Activated CD4-positive, alpha-beta T cell treated with anti-CD3 and anti-CD28 coated beads, Interleukin-2, amount 50 U/mL, for 1 hour (primary cell): ENCODE data around the gene ASNSD1.
A peak's percentile ranks its signal among the peaks of the same experiment; 100 is the strongest.
"Not testable (repeated sequence)": the region's sequence is repeated elsewhere in the genome, so short reads cannot be mapped to it uniquely, and the experiment has no call there.

Experiments
- DNase-seq: peaks from one replicate; pipeline ENCODE4 v3.0.0-alpha.2; 2020

The ASNSD1 gene

DNA sequence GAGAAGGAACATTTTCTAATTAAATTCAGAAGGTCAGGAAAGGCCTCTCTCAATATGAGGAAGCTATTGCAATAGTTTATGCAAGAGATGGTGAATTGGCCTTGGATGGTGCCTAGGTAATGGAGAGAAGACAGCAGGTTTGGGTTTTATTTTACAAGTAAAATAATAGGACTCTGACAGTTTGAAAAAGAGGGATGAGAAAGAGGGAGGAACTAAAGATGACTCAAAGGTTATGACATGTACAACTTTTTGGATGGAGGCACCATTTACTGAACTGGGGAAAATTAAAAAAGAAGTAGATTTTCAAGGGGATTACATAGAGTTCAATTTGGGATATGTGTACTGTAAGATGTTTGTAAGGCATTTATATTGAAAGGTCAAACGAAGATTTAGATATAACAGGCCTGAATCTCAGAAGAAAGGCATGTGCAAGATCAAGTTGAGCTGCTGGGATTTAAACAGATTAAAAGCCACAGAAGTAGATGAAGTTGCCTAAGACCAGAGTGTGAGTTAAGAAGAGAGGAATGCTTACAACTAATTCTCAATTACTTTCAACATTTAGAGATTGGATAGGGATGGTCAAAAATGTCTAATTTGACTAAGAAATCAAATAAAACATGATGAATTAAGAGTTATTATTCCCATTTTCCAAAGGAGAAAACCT is 12.3 kb upstream of the ASNSD1 start:
- DNase-seq = no peak

- no peak for DNase-seq
Measured at GRCh38 chr2:189651284-189651683, 10.0 kb upstream of the ASNSD1 start.

DNA sequence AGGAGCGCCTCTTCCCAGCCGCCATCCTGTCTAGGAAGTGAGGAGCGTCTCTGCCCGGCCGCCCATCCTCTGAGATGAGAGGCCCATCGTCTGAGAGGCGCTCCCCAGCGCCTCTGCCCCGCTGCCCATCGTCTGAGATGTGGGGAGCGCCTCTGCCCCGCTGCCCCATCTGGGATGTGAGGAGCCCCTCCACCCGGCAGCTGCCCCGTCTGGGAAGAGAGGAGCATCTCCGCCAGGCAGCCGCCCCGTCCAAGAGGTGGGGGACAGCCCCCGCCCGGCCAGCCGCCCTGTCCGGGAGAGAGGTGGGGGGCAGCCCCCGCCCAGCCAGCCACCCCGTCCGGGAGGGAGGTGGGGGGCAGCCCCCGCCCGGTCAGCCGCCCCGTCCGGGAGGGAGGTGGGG is 7.8 kb upstream of the ASNSD1 start:
- DNase-seq = not testable (repeated sequence)

- DNase-seq = no peak
Measured at GRCh38 chr2:189654641-189655040, 6.6 kb upstream of the ASNSD1 start.

DNA sequence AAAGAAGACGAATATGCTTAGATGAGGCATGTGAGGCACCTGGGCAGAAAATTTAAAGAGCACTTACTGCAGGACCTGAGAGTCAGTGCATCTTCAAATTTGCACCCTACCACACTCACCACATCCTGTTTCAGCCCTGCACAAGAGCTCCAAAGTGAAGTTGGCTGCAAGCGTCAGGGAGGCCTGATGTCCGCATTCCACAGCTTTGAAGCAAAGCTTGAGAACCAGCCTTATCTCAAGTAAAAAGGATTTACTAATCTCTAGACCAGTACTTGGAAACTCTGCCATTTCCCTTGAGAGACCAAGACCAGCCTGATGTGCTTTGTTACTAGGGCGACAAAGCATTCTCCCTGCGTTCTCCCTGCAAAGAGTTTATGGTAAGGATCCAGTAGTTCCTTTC is 3.4 kb upstream of the ASNSD1 start:
- DNase-seq = peak; percentile 29

DNA sequence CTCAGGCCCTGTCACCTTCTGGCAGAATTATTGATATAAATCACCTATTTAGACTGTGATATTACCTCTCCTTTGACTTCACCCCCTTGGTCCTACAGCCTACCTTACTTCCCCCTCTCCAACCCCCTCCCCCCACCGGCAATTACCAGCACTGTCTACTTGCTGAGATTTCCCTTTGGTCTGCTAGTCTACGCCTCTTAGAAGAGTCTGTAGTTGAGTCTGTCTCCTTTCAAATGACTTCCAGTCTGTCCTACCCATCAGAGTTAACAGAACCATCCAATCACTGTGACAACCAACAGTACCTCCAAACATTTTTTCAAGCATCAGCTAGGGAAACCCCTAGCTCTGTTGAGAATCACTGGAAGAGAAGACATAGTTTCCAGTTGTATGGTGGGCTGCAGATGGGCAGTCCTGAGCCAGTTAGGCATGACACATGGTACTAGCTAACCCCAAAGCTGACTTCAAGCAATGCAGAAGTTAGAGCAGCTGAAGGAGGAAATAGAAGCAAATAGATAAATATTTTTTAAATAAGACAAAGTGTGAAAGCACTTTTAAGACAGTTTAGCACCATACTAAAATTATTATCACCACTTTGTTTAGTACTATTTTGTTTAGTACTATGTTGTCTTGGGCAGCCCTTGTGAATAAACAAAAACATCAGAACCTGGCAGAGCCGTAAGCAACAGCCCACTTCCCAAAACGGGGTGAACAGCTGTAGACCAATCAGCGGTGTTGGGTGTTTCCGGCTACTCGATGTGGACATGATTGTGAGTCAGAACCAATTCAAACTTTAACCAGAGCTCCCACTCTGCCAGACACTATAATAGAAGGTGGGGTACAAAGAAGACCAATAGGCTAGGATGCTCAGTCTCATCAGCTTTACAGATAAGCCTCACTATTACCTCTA is 2.7 kb upstream of the ASNSD1 start:
- peak; percentile 33 for DNase-seq

GRCh38 chr2:189659734-189660133 is 1.5 kb upstream of the ASNSD1 start:
- DNase-seq = no peak

- no peak for DNase-seq
Measured at GRCh38 chr2:189660803-189661147, 484 bp upstream of the ASNSD1 start.

DNA sequence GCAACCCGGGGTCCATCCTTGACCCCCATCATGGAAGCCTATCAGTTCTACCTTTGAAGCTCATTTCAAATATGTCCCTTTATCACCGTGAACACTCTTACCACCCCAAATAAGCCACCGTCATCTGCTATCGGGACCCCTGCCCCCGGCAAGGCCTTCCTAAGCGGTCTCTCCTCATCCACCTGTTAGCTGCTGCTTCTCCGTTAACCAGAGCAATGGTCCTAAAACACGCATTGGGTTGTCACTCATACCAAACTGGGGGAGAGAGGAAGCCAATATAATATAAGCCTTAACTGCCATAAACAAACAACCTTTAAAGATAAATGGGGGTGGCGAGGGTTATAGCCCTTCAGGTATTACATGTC is 680 bp downstream of the ASNSD1 start:
- no peak for DNase-seq

DNA sequence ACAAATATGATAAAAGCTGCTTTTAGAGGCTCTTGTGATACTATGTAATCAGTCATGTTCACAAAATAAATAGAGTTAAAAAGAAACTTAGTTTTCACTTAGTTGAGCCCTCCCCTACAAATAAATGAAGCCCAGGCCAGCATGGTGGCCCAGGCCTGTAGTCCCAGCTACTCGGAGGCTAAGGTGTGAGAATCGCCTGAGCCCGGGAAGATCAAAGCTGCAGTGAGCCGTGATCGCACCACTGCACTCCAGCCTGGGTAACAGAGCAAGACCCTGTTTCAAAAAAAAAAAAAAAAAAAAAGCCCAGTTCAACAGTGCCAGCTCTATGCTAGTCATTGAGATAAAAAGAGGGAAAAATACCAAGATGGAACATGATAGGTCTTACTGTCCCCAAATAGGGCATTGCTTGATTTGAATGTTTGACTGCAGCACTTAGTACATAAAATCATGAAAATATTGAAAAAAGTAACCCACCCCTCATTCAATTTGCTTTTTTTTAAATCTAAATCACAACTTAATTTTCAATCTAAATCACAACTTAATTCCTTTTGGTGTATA is 1.5 kb downstream of the ASNSD1 start:
- DNase-seq = no peak

DNA sequence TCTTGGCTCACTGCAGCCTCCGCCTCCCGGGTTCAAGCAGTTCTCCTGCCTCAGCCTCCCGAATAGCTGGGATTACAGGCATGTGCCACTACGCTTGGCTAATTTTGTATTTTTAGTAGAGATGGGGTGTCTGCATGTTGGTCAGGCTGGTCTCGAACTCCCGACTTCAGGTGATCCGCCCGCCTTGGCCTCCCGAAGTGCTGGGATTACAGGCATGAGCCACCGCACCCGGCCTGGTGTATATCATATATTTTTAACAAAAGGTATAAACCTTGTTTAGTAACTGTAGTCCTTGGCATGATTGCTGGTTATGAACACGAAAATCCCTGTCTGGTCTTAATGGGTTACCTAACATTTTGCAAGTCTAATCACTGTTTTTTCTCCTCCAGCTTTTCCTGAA is 2.1 kb downstream of the ASNSD1 start:
- not testable (repeated sequence) for DNase-seq

DNA sequence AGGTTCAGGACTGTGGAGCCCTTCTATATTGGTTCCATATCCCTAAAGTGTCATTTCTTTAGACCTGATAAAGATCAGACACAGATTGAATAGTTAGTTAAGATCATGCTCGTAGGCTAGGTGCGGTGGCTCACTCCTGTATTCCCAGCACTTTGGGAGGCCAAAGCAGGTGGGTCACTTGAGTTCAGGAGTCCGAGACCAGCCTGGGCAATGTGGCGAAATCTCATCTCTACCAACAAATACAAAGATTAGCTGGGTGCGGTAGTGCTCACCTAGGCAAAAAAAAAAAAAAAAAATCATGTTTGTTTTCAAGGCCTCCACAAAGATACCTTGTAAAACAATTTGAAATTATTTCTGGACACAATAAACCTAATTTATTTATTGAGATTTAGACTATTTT is 8.7 kb downstream of the ASNSD1 start:
- no peak for DNase-seq

DNA sequence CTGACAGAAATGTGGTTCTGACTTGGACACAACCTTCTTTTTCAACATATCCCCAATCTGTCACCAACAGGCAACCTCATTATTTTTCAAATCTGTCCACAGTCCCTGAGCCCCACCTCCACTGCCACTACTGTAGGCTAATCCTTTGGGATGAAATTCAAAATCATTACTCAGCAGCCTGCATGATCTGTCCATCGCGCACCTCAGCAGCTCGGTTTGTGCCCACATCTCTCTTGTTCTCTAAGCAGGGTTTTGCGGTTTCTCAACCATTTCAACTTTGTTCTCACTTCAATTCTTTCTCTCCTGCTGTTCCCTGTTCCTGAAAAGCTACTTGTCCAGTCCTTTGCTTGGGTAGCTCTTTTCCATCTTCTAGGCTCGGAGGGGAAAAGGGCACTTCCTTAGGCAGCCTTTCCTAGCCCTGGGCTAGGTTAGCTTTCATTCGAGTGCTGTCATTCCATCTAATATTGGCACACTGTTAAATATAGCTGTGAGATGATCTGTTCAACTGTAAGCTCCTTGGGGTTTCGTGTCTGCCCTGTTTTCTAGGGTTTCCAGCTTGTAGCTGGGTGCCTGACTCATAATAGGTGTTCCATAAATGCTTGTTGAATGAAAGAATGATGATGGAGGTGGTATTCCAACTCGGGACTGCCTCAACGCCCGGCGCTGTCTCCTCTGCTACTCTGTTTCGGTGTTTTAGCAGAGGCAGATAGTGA is 12.6 kb downstream of the ASNSD1 start:
- no peak for DNase-seq

- peak; percentile 76 for DNase-seq
Measured at GRCh38 chr2:189674374-189675112, 13.3 kb downstream of the ASNSD1 start, which contains the start of gene ANKAR. Gene ANKAR, plus strand, starts transcription at chr2:189674670. Its CDS starts 1,821 bp downstream, at chr2:189676491.

DNA sequence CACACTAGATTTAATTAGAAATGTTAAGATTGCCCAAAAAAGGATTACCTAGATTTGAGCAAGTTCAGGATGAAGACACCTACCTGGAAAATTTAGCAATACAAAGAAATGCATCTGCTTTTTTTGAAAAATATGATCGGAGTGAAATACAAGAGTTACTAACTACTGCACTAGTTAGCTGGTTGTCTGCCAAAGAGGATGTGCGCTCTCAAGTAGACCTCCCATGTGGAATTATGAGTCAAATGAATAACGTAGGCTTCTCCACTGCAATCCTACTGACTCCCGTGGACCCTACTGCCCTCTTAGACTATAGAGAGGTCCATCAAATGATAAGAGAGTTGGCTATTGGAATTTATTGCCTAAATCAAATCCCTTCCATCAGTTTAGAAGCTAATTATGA is 15.2 kb downstream of the ASNSD1 start:
- no peak for DNase-seq

DNA sequence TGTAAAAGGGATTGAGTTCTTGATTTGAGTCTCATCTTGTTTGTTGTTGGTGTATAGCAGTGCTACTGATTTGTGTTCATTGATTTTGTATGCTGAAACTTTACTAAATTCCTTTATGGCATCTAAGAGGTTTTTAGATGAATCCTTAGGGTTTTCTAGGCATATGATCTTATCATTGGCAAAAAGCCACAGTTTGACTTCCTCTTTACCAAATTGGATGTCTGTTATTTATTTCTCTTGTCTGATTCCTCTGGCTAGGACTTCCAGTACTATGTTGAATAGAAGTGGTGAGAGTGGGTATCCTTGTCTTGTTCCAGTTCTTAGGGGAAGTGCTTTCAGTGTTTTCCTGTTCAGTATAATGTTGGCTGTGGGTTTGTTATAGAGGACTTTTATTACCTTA is 18.0 kb downstream of the ASNSD1 start:
- DNase-seq = no peak

DNA sequence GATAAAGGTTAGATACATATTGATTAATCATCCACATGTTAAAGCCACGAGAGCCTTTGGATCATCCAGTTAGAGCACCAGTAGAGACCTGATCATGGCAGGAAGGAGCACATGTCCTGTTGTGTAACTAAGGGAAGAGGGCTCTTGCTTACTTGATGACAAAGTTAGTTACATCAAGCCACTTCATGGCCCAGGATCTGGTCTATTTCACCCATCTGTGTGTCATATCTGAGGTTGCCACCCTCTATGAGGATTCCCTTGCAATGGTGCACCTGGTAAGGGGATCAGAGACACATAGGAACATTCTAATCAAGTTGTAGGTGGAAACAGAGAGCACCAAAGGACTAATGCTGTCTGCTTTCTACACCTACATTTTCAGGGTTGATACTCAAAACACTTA is 19.9 kb downstream of the ASNSD1 start:
- DNase-seq = no peak

- DNase-seq = no peak
Measured at GRCh38 chr2:189681903-189682302, 20.6 kb downstream of the ASNSD1 start.

DNA sequence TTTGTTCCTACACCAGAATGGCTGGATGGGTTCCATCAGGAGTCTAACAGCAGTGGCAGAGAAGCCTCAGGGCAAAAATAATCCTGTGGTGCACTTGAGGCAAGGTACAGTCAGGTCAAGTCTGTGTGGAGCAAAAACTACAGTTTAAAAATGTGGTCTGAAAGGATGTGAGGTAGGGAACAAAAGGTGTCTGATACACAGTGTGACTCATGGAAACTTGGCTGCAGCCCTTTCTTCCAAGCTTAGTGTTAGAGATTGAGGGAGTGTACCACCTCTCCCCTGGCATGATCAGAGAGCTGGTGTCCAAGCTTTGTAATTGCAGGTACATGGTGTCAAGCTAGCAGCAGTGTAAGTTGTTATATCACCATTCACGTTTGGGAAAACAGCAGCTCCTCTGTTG is 22.1 kb downstream of the ASNSD1 start:
- no peak for DNase-seq

DNA sequence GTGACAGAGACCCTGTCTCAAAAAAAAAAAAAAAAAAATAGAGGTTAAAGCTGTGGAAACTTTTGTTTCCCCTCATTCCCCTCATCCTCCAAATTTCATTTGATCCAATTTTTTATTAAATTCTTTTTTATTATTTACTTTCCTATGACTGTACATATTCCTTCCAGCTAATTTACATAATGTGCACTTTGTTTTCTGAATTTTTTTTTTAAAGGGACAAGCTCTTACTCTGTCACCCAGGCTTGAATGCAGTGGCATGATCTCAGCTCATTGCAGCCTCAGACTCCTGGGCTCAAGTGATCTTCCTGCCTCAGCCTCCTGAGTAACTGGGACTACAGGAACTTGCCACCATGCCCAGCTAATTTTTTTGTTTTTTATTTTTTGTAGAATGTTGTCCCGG is 23.6 kb downstream of the ASNSD1 start:
- no peak for DNase-seq

- DNase-seq = no peak
Measured at GRCh38 chr2:189685540-189686229, 24.4 kb downstream of the ASNSD1 start.

GRCh38 chr2:189687796-189688195 is 26.5 kb downstream of the ASNSD1 start:
- DNase-seq = not testable (repeated sequence)
